Naive thymus-derived CD8-positive, alpha-beta T cell (primary cell): Measurements from ENCODE around the gene ALK. TPM values are rescaled to one million over a fixed set of nuclear protein-coding genes. Genes with fewer than 3 reads are reported as not detected.

Source experiments
- ATAC-seq, 2 donors: fragments of 150-1000 bp; cut with Tn5 transposase in 1 of 2; sonication (Bioruptor Pico), chemical (Tn5 transposase) in 1 of 2; 1 replicate in 1 of 2; 2 replicates in 1 of 2; pipeline ENCODE4 v1.10.0; 2021; ENCODE audit warnings: mild to moderate bottlenecking in 2 of 2, moderate library complexity in 2 of 2
- POLR2A ChIA-PET: fragments of 350-600 bp; sonication (Branson Sonifier 250); formaldehyde crosslinking; loops from one replicate; lab custom pipeline; 2021; ENCODE audit warnings: antibody characterized with exemption; lab: Charles Lee
- DNase-seq, 10 donors: peaks; one replicate each; pipeline versions ENCODE4 v3.0.0 to v3.0.0-alpha.2; 2020 to 2022
- H3K27ac Mint-ChIP-seq, 10 donors: one replicate each; pipeline ENCODE4 v1.8.0; 2020 to 2022; ENCODE audit warnings: mild to moderate bottlenecking in 10 of 10, mixed read lengths in 10 of 10, moderate library complexity in 4 of 10, inconsistent platforms in 1 of 10
- H3K27me3 Mint-ChIP-seq, 5 donors: one replicate each; pipeline ENCODE4 v1.8.0; 2021 to 2022; ENCODE audit warnings: mixed read lengths in 5 of 5
- H3K36me3 Mint-ChIP-seq, 3 donors: one replicate each; pipeline ENCODE4 v1.8.0; 2020 to 2022; ENCODE audit warnings: mixed read lengths in 3 of 3, mild to moderate bottlenecking in 2 of 3, inconsistent platforms in 1 of 3
- H3K4me1 Mint-ChIP-seq, 4 donors: one replicate each; pipeline ENCODE4 v1.8.0; 2021 to 2022; ENCODE audit warnings: mixed read lengths in 4 of 4
- H3K4me3 Mint-ChIP-seq, 10 donors: one replicate each; pipeline ENCODE4 v1.8.0; 2020 to 2022; ENCODE audit warnings: mild to moderate bottlenecking in 10 of 10, mixed read lengths in 10 of 10, moderate library complexity in 6 of 10, inconsistent platforms in 1 of 10
- H3K9me3 Mint-ChIP-seq, 9 donors: one replicate each; pipeline ENCODE4 v1.8.0; 2020 to 2022; ENCODE audit warnings: mixed read lengths in 9 of 9, mild to moderate bottlenecking in 3 of 9, inconsistent platforms in 1 of 9, moderate library complexity in 1 of 9
- polyA plus RNA-seq, 3 donors: library from polyadenylated mRNA; unstranded; fragments of 300-500 nt; fragmentation: Illumina TruSeq; gene quantifications; one replicate each; pipeline ENCODE4 v1.2.3, GENCODE V29; 2021
- total RNA-seq, 8 experiments: library from RNA in 2 of 8; stranded (reverse) in 2 of 8; gene quantifications; one replicate each; pipeline ENCODE4 v1.2.3 and lab custom pipeline; 2021 to 2026

ALK gene
- total and polyA plus RNA-seq, 5 experiments from 2014 or later: 0.10 TPM; not detected in 4

GRCh38 chr2:29931818-29932217 is 10.4 kb upstream of the ALK start:
- H3K4me1 Mint-ChIP-seq: no peaks in the 10 kb centered on the region

GRCh38 chr2:29923110-29923721 is 1.8 kb upstream of the ALK start:
- POLR2A ChIA-PET: no interaction called here
- H3K27me3 Mint-ChIP-seq: peaks cover 40 to 69% (median 49%) of the 10 kb centered on the region in 5 donors
- H3K9me3 Mint-ChIP-seq: peaks cover 0 to 12% (median 5%) of the 10 kb centered on the region in 9 donors
- peak in 9 of 10 donors; percentile 5 to 40 (median 19) for DNase-seq
- peaks cover 0 to 20% (median 11%) of the 10 kb centered on the region in 4 donors for H3K4me1 Mint-ChIP-seq
- H3K27ac Mint-ChIP-seq: no peak overlapping the region
- ATAC-seq: no peak
- peak overlapping the region in 2 of 10 donors; percentile 20 to 32 for H3K4me3 Mint-ChIP-seq
- H3K36me3 Mint-ChIP-seq: peaks cover 0 to 10% (median 4%) of the 10 kb centered on the region in 3 donors

More at GRCh38 chr2:29931818-29932217, 10.4 kb upstream of the ALK start:
- DNase-seq: no peak
- Mint-ChIP-seq H3K4me3 (no peak overlapping the region), H3K9me3 (no peaks in the 10 kb centered on the region), H3K36me3 (no peaks in the 10 kb centered on the region), H3K27ac (no peak overlapping the region), H3K27me3 (peaks cover 11 to 53% (median 20%) of the 10 kb centered on the region in 5 donors)
- no peak for ATAC-seq
- POLR2A ChIA-PET: no interaction called here

- H3K9me3 Mint-ChIP-seq: peaks cover 0 to 14% (median 5%) of the 10 kb centered on the region in 9 donors
- peaks cover 37 to 76% (median 54%) of the 10 kb centered on the region in 5 donors for H3K27me3 Mint-ChIP-seq
- H3K27ac Mint-ChIP-seq: no peak overlapping the region
- peaks cover 0 to 10% (median 4%) of the 10 kb centered on the region in 3 donors for H3K36me3 Mint-ChIP-seq
- ATAC-seq (no peak), DNase-seq (no peak)
- H3K4me1 Mint-ChIP-seq: peaks cover 0 to 20% (median 11%) of the 10 kb centered on the region in 4 donors
- peak overlapping the region in 6 of 10 donors; percentile 43 to 63 (median 54) for H3K4me3 Mint-ChIP-seq
- POLR2A ChIA-PET: no interaction called here
These were observed 1.2 kb upstream of the ALK start for GRCh38 chr2:29922605-29923004.

GRCh38 chr2:29920631-29921559 is 491 bp downstream of the ALK start:
- peak overlapping the region; percentile 17 to 78 (median 62) for H3K4me3 Mint-ChIP-seq
- DNase-seq (peak in 1 of 10 donors; percentile 4), ATAC-seq (peak in 1 of 2 donors; percentile 29)
- peaks cover 0 to 10% (median 4%) of the 10 kb centered on the region in 3 donors for H3K36me3 Mint-ChIP-seq
- H3K4me1 Mint-ChIP-seq: peaks cover 0 to 20% (median 11%) of the 10 kb centered on the region in 4 donors
- POLR2A ChIA-PET: no interaction called here
- peaks cover 0 to 17% (median 5%) of the 10 kb centered on the region in 9 donors for H3K9me3 Mint-ChIP-seq
- peak overlapping the region in 1 of 10 donors; percentile 50 for H3K27ac Mint-ChIP-seq
- peaks cover 47 to 88% (median 67%) of the 10 kb centered on the region in 5 donors for H3K27me3 Mint-ChIP-seq

- DNase-seq: peak; percentile 8 to 64 (median 39)
- Mint-ChIP-seq H3K27me3 (peaks cover 48 to 88% (median 70%) of the 10 kb centered on the region in 5 donors), H3K4me3 (no peak overlapping the region), H3K9me3 (peaks cover 0 to 19% (median 5%) of the 10 kb centered on the region in 9 donors), H3K36me3 (peaks cover 0 to 10% (median 4%) of the 10 kb centered on the region in 3 donors), H3K4me1 (peaks cover 0 to 20% (median 11%) of the 10 kb centered on the region in 4 donors), H3K27ac (no peak overlapping the region)
- POLR2A ChIA-PET: no interaction called here
- peak; percentile 46 to 52 for ATAC-seq
These were observed 1.2 kb downstream of the ALK start for GRCh38 chr2:29920130-29920577.

GRCh38 chr2:29918941-29919340 is 2.4 kb downstream of the ALK start:
- Mint-ChIP-seq H3K9me3 (peaks cover 0 to 19% (median 5%) of the 10 kb centered on the region in 9 donors), H3K36me3 (peaks cover 0 to 10% (median 4%) of the 10 kb centered on the region in 3 donors), H3K4me1 (peaks cover 0 to 20% (median 11%) of the 10 kb centered on the region in 4 donors), H3K27ac (no peak overlapping the region), H3K27me3 (peaks cover 46 to 80% (median 68%) of the 10 kb centered on the region in 5 donors), H3K4me3 (peak overlapping the region in 6 of 10 donors; percentile 4 to 48 (median 26))
- DNase-seq (no peak), ATAC-seq (no peak)
- POLR2A ChIA-PET: no interaction called here

GRCh38 chr2:29917781-29918180 is 3.6 kb downstream of the ALK start:
- no peak overlapping the region for H3K27ac Mint-ChIP-seq
- DNase-seq (no peak), ATAC-seq (no peak)
- no peak overlapping the region for H3K4me3 Mint-ChIP-seq
- peaks cover 0 to 21% (median 5%) of the 10 kb centered on the region in 9 donors for H3K9me3 Mint-ChIP-seq
- POLR2A ChIA-PET: no interaction called here
- peaks cover 0 to 10% (median 4%) of the 10 kb centered on the region in 3 donors for H3K36me3 Mint-ChIP-seq
- peaks cover 0 to 20% (median 11%) of the 10 kb centered on the region in 4 donors for H3K4me1 Mint-ChIP-seq
- peaks cover 41 to 79% (median 61%) of the 10 kb centered on the region in 5 donors for H3K27me3 Mint-ChIP-seq

- ATAC-seq (no peak), DNase-seq (no peak)
- POLR2A ChIA-PET: no interaction called here
- Mint-ChIP-seq H3K27ac (no peak overlapping the region), H3K4me1 (peaks cover 0 to 13% (median 7%) of the 10 kb centered on the region in 4 donors), H3K36me3 (peaks cover 0 to 10% (median 4%) of the 10 kb centered on the region in 3 donors), H3K4me3 (no peak overlapping the region), H3K9me3 (peaks cover 0 to 21% (median 5%) of the 10 kb centered on the region in 9 donors), H3K27me3 (peaks cover 36 to 69% (median 53%) of the 10 kb centered on the region in 5 donors)
These were observed 4.8 kb downstream of the ALK start for GRCh38 chr2:29916571-29916970.

- Mint-ChIP-seq H3K4me3 (no peak overlapping the region), H3K4me1 (no peaks in the 10 kb centered on the region), H3K27ac (no peak overlapping the region), H3K36me3 (no peaks in the 10 kb centered on the region), H3K27me3 (peaks cover 15 to 32% (median 26%) of the 10 kb centered on the region in 5 donors), H3K9me3 (peaks cover 0 to 11% (median 4%) of the 10 kb centered on the region in 9 donors)
- ATAC-seq (no peak), DNase-seq (no peak)
- POLR2A ChIA-PET: no interaction called here
These were observed 10.4 kb downstream of the ALK start for GRCh38 chr2:29910960-29911359.

GRCh38 chr2:29910465-29910864 is 10.9 kb downstream of the ALK start:
- no peak overlapping the region for H3K4me3 Mint-ChIP-seq
- no peak for ATAC-seq
- peaks cover 0 to 11% (median 4%) of the 10 kb centered on the region in 9 donors for H3K9me3 Mint-ChIP-seq
- H3K36me3 Mint-ChIP-seq: no peaks in the 10 kb centered on the region
- DNase-seq: no peak
- no peak overlapping the region for H3K27ac Mint-ChIP-seq
- no peaks in the 10 kb centered on the region for H3K4me1 Mint-ChIP-seq
- POLR2A ChIA-PET: no interaction called here
- peaks cover 10 to 29% (median 26%) of the 10 kb centered on the region in 5 donors for H3K27me3 Mint-ChIP-seq

GRCh38 chr2:29902356-29902755 is 19.0 kb downstream of the ALK start:
- Mint-ChIP-seq H3K27ac (no peak overlapping the region), H3K4me1 (no peaks in the 10 kb centered on the region), H3K36me3 (no peaks in the 10 kb centered on the region), H3K9me3 (no peaks in the 10 kb centered on the region), H3K4me3 (no peak overlapping the region), H3K27me3 (peaks cover 20 to 54% (median 29%) of the 10 kb centered on the region in 5 donors)
- ATAC-seq (no peak), DNase-seq (no peak)
- POLR2A ChIA-PET: no interaction called here

- POLR2A ChIA-PET: no interaction called here
- H3K36me3 Mint-ChIP-seq: no peaks in the 10 kb centered on the region
- no peak for DNase-seq
- H3K4me3 Mint-ChIP-seq: no peak overlapping the region
- peak overlapping the region in 1 of 10 donors; percentile 24 for H3K27ac Mint-ChIP-seq
- peaks cover 19 to 63% (median 33%) of the 10 kb centered on the region in 5 donors for H3K27me3 Mint-ChIP-seq
- no peak for ATAC-seq
- H3K4me1 Mint-ChIP-seq: no peaks in the 10 kb centered on the region
- no peaks in the 10 kb centered on the region for H3K9me3 Mint-ChIP-seq
These were observed 20.3 kb downstream of the ALK start for GRCh38 chr2:29900971-29901633.
